Fibroblast of peridontal ligament (primary cell): ENCODE measurements around the gene PTGS1.
"Not testable (repeated sequence)": the region's sequence is repeated elsewhere in the genome, so short reads cannot be mapped to it uniquely, and the experiment has no call there.

ENCODE experiments used
- DNase-seq: peaks from one replicate; pipeline ENCODE4 v3.0.0-alpha.2; 2010; ENCODE audit errors: extremely low read depth

The PTGS1 gene

DNA sequence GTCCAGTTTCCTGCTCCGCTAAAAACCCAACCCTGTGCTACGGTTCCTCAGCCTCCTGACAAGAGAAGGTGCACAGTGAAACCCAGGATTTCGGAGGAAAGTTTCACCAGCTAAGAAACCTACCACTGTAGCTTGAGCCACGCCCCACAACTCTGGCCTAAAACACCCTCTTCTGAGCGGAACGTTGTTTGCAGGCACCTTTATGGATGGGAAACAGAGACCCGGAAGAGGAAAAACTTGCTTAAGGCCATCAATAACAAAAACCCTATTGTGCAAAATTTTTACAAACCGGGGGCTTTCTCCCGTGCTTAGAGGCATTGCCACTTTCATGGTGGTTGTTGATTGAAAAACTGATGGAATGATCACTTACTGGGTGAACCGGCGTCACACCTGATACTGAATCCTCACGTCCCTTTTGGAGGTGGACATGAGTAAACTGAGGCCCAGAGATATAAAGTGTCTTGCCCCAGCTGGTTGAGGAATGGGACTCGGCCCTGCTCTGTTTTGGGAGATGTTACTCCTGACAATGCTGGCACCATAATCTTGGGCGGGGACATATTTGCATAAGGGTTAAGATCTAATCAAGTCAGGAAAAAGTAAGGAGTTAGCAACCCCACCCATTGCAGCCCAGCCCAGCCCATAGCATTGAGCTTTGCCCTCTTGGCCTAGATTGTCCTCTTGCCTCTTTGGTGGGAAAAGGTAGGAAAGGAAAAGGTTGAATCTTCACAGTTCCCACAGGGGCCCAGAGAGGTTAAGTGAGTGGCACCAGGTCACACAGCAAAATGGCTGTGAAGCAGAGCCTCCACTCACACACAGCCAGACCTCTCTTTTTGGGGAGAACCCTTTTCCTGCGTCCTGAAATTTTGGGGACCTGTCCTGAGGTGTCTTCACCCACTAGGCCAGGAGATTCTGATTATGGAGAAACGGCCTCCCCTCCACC lies 23.2 kb upstream of the PTGS1 start:
- DNase-seq, result peak; percentile 38

DNA sequence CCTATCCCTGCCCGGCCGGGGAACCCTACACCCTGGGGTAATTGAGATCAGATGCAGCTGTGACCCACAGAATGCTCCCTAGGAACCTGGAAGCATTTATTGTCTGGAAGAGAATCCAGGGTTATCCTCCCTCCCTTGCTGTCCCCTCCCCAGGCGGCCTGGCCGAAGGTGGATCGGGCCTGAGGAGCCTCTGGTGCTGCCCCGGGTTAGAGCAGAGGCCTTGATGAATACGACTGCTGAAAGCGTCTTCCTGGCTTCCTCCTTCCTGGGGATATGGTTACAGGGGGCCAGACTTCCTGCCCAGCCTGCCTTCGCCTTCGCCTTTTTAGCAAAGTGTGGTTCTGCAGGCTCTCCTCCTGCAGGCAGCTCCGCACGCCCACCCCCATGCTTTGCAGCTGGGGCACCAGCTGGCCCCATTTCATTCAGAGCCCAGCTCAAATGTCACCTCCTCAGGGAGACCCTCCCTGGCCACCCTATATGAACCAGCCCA lies 22.5 kb upstream of the PTGS1 start:
- no peak for DNase-seq

DNA sequence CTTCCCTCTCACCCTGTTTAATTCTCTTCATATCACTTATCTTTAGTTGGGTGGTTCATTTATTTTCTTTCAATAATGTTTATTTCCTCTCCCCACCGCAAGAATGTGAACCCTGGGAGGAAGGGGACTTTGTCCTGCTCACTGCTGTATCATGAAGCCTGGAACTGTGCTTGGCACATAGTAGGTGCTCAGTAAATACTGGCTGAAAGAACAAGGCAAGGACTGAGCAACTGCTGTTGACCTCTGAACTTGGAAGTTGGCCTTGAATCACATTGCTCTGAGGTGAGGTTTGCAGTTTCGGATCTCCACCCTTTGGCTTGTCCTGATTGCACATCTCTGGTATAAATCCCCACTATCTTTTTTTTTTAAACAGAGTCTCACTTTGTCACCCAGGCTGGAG lies 22.0 kb upstream of the PTGS1 start:
- no peak for DNase-seq

DNA sequence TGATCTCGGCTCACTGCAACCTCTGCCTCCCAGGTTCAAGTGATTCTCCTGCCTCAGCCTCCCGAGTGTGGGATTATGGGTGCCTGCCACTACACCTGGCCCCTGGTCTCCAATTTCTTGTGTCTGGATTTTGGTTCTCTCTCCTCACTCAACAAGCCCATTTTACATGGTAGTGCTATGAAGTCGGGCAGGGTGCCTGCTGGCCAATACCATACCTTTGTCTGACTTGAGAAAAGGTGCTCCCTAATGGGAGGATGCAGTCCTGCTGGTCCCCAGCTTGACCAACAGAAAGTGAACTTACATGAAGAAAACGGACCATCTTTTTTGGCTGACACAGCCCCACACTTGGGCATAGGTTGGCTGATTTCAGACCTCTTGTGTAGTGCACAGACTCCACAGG lies 21.6 kb upstream of the PTGS1 start:
- DNase-seq, result no peak

DNA sequence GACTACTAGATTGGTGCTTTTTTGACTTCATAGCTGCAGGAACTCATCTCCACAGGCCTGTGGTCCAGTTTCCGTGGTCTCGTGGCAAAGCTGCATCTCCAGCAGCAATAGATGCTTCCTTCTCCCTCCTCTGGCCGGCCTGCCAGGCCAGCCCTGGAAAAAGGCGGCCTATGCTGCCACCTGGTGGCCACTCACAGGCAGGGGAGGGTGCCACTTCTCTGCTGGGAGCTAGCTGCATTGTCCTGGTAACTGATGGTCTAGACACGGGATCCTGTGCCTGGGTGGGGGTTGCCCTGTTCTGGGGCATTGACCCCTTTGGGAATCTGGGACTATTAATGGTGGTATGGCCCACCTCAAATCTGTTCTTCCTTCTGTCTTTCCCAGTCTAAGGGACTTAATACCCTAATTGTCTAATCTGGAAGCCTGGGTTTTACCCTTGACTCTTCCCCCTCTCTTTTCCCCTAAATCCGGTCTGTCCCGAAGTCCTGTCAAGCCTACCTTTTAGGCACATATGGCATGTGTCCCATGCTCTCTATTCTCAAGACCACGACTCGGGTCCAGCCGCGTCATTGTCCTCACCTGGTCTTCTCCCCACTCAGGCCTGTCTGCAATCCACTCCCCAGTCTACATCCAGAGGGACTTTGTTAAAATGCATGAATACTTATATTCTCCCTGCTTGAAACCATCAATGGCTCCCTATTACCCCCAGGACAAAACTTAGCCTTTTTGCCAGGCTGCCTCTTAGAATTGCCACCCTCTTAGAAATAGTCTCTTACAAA lies 20.1 kb upstream of the PTGS1 start:
- peak; percentile 71 for DNase-seq

DNA sequence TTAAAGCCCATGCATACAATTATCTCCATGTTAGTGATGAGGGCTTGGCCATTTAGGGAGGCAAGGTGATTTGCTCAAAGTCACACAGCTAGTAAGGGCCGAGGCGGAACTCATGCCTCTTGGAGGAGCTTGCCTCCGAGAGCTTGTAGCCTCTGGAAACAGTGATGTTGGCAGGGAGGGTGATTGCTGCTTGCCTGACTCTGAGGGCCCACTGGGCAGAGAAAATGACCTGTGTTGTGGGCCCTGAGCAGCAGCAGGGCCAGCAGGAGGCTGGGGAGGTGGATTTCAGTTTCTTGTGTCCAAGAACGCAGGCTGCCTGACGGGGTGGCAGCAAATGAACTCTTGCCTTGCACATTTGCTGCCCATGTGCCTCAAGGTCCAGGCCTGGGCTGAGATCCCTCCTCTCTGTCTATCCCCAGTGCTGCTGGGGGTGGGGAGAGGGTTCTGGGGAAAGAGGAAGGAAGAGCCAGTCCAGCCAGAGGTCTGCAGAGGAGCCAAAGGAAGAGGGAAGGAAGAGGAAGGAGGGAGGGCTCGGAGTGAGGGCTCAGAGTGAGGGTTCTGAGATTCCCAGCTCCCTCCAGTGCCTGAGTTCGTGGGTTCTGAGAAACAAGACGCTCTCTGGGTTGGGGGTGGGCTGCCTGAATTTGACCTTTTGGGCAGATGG lies 16.2 kb upstream of the PTGS1 start:
- no peak for DNase-seq

DNA sequence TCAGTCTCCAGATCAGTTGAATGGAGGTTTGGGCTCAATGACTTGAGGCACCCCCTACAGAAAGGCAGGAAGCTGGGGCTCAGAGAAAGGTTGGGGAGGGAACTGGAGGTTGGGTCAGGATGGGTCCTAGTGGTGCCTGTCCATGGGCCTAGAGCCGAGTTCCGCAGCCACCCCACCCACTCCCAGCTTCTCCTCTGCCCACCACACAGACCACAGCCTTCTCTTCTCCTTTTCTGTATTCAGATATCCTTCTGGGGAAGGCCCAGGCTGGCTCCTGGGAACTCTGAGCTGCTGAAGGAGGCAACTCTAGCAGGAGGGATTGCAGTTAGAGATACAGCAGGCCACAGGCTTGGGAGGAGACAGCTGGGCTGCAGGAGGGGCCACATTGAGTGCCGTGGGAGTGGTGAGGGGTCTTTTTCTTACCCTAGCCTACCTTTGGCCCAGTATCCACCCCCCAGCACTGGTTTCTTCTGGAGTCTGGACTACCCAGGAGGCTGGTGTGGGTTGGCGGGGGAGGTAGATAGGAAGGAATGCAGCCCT lies 15.4 kb upstream of the PTGS1 start:
- no peak for DNase-seq

DNA sequence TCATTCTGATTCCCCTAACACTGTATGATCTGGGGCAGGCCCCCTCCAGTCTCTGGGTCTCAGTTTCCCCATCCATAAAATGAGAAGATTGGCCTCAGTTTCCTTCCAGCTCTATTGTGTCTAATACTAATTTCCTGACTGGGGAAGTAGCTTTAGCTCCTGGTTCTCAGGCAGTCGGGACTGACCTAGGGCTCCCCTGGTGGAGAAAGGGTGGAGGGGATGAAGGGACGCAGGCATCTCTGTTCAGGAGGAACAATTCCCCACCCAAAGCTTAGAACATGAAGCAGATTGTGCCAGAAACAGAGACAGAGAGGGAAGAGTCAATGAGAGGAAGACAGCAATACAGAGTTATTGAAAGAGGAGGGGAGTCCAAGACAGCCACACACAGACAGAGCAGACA lies 14.2 kb upstream of the PTGS1 start:
- no peak for DNase-seq

DNA sequence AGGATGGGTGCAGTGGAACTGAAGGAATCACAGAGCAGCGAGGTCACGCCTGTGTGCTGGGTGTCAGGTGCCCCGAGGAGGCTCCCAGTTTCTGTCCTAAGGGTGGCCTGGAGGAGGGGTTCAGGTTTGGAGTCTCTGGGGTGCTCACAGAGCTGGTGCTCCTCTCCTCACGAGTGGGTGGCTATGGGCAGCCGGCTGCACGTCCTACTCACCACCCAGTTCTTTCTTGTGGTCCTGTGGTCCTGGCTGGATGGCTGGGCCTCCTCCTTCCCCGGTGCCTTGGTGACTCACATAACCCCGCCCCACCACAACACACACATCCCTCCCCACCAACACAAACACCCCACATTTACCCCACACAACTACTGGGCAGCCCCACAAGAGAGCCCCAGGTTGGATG lies 9.9 kb upstream of the PTGS1 start:
- peak; percentile 29 for DNase-seq

DNA sequence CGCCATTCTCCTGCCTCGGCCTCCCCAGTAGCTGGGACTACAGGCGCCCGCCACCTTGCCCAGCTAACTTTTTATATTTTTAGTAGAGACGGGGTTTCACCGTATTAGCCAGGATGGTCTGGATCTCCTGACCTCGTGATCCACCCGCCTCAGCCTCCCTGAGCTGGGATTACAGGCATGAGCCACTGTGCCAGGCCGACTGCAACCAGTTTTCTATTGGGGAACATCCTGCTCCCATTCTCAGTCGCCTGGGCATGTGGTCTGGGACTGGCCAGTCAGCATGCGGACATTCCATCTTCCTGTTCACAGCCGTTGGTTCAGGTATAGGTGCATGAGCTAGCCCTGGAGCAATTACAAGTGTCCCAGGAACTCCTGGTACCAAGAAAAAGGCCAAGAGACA lies 7.7 kb upstream of the PTGS1 start:
- not testable (repeated sequence) for DNase-seq

DNA sequence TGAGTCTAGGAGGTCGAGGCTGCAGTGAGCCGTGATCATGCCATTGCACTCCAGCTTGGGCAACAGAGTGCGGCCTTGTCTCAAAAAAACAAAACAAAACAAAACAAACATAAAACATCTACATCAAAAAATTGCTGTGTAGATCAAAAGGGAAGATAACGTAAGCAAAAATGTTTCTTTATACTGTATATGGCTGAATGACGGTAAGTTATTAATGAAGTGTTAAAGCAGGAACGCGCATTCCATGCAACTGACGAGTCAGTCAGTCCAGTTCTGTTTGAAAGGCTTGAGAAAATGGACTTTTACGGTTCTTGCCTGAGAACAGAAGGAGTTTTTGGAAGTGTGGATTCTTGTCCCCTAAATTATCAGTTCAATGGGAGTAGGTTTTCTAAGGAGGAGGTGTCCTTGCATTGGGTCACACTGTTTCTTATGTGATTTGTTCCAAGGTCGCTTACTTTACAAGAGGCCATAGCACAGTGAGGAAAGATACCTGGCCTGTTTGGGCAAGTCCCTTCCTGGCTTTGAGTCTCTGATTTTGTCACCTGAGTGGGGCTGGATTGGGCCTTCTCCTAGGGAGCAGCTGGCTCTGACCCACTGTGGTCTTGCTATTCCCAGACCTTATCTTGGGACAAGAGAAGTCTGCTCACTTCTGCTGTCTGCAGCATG lies 6.6 kb upstream of the PTGS1 start:
- DNase-seq, result no peak

DNA sequence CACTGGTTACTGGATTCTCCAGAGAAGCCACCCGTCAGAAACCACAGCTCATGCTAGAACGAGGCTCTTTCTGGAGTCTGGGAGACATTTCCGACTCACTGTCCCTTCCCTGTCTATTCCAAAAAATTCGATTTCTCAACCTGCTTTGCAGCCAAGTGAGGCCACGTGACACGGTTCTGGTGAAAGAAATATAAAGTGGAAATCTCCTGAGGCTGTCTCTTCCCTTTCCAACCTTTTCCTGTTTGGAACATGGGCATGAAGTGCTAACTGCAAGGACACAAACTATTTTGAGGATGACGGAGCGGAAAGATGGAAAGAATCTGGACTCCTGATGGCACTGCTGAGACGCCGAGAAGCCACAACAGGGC lies 6.1 kb upstream of the PTGS1 start:
- peak; percentile 35 for DNase-seq

DNA sequence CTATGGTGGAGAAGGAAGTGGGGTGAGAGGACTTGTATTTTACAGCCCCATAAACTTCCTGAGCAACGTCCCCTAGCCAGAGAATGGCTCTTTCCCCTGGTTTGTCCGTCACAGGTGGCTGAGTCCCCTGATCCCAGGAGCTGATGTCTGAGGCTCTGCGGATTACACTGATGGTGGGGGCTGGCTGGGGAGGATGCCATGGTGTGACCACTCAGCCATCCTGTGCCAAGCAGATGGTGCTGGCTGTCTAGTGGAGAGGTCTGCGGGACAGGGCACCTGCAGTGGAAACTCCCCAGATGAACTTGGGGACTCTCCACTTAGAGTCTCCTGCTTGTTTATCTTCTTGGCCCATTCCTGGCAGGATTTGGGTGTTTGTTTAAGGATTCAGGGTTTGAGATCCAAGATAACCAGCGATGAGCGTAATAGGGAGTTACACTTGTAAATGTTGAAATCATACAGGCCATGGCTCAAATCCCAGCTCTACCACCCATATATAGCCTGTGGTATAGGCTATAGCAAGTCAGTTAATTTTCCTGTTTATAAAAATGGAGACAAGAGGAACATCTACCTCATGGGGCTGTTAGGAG lies 4.7 kb upstream of the PTGS1 start:
- peak; percentile 44 for DNase-seq

DNA sequence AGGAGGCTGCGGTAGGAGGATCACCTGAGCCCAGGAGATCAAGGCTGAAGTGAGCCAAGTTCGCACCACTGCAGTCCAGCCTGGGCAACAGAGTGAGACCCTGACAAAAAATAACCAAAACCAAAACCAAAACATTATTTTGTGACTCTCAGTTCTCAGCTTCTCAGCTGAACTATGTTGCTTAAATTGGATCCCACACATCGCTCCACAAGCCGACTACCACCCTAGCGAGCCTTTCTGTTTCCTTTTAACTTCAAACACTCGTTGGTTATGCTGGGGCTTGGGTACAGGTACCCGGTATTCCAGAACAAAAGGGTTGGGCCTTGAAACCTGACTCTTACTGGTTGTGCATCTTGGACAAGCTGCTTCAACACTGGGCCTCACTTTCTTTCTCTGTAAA lies 3.8 kb upstream of the PTGS1 start:
- DNase-seq, result no peak

DNA sequence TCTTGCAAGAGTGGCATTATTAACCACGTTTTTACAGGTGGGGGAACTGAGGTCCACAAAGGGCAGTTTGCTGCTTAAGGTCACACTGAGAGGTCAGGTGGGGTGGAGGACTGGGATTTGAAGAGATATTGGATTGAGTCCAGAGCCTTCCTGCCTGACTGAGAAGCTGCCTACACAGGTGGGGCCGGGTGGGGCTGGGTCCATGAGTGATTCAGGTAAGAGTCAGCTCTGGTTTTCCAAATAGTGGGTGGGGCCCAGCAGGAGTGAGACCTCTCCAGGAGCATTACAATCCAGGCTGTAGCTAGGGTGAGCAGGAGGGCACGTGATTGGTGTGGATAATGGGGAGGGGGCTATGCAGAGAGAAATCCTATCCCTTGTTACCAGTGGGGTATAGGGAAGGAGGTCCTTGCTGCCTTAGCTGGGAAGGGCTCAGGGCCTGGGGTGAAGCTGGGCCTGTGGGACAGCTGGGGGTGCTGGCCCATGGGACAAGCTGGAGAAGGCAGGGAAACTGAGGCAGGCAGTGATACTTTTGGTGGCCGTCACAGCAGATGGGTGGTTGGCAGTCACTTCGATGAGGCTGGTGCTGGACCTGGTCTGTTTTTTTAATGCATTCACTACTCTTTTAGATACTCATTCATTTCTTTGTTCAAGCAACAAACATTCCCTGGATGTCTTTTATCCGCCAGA lies 2.9 kb upstream of the PTGS1 start:
- DNase-seq, result no peak

DNA sequence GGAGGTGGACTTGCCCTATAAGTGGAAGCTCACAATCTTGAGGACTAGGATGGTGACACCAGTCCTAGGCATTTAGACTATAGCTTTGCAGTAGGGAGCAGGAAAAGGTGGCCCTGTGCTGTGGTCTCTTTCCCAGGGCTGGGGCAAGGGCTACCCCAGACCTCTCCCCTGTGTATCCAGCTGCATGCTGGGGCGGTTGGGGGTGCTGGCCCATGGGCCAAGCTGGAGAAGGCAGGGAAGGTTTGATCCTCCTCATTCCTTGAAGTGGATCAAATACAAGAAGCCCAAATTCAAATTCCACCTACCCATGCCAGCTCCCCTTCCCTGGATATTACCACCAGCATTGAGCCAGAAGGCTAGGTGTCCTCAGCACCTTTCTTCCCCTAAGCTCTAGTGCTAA lies 2.2 kb upstream of the PTGS1 start:
- no peak for DNase-seq

DNA sequence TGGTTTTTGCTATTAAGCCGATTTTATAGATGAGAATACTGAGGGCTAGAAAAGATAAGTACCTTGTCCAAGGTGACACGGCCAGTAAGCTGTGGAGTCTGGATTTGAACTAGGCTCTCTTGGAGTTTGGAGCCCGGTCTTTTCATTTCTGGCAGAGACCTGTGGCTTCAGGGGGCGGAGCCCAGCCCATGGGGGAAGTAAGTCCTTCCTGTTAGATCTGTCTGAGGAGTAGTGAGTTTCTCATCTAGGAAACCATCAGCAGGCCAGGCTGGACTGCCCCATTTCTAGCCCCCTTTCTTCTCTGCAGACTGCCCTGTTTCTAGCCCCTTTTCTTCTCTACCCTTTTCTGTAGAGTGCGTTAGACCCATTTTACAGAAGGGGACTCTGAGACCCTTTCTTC lies 521 bp upstream of the PTGS1 start:
- no peak for DNase-seq

DNA sequence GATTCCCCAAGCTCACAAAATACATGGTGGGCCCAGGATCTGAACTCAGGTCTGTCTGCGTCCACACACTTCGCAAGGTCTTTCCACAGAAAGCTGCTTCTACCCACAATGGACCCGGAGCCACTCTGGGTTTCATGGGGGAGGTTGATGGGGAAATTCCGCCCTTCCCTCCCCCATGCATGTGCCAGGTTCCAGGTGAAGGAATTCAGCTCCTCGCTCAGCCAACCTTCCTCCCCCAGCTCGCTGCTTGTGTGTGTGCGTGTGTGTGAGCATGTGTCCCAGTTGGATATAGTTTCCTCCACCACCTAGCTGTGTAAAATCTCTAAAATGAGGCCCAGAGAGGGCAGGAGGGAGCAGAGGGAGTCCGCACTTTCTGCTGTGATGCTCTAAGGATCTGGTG lies 1.0 kb downstream of the PTGS1 start:
- DNase-seq, result no peak

DNA sequence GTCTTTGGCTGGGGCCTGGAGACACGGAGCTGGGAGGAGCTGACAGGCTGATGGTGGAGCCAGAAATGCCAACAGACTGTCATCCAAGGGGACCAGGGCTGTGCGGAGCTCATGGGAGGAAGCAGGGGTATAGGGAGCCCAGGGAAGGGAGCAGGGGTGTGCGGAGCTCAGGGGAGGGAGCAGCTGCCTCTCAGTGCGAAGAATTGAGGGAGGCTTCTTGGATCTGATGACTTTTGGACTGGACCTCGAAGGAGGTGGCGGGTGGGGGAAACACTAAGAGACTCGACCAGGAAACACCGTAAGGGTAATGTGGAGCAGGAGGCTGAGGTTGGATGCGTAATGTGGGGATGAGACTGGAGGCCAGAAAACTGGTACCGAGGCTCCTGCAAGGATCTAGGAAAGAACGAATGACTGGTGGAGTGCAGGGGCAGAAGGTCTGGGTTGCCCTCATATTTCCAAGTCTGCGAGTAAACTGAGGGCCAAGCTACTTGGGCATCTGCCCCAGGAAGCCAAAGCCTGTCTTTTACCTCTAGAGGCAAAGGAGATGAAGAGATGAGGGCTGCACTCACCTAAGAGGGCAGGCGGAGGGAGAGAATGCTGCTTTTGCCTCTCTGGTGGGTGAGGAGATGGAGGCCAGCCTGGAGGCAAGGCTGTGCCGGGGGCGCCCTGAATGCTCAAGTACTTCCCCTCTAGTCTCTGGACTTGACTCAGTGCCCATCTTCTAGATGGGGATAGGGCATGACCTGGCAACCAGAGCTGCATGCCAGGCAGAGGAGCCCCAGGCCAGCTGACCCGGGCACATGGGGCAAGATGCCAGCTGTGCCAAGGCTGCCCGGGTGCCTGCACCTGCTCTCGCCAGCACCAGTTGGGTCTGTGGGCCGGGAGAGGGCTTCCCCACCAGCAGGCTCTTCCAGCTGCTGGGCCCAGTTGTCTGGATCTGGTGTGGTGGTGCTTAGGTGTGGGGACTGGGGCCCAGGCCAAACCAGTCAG lies 2.3 kb downstream of the PTGS1 start:
- DNase-seq, result no peak
